HG03521 (cell line): ENCODE measurements around the gene C5.
A peak's percentile ranks its signal among the peaks of the same experiment; 100 is the strongest.

Experiments
- ATAC-seq: cut with Tn5 transposase; IDR thresholded peaks from one replicate; pipeline ENCODE4 v1.9.1; 2021; ENCODE audit warnings: mild to moderate bottlenecking, moderate library complexity; ENCODE audit not compliant: unreplicated experiment

C5 gene

GRCh38 chr9:120944434-120944843 lies 105.6 kb downstream of the C5 start:
- peak; percentile 98 for ATAC-seq

GRCh38 chr9:120942186-120943001 lies 107.7 kb downstream of the C5 start:
- no peak for ATAC-seq

- ATAC-seq = no peak
Measured at GRCh38 chr9:120941046-120941770, 108.9 kb downstream of the C5 start.

- no peak for ATAC-seq
Measured at GRCh38 chr9:120940573-120940972, 109.5 kb downstream of the C5 start.

GRCh38 chr9:120938851-120939250 lies 111.2 kb downstream of the C5 start:
- ATAC-seq = no peak

- ATAC-seq = no peak
Measured at GRCh38 chr9:120937596-120937995, 112.5 kb downstream of the C5 start.

GRCh38 chr9:120937127-120937526 lies 112.9 kb downstream of the C5 start:
- no peak for ATAC-seq

GRCh38 chr9:120936764-120937122 lies 113.3 kb downstream of the C5 start:
- no peak for ATAC-seq

GRCh38 chr9:120936011-120936763 lies 113.9 kb downstream of the C5 start:
- no peak for ATAC-seq

- no peak for ATAC-seq
Measured at GRCh38 chr9:120935383-120935857, 114.7 kb downstream of the C5 start.

GRCh38 chr9:120934281-120934680 lies 115.8 kb downstream of the C5 start:
- no peak for ATAC-seq

GRCh38 chr9:120933310-120934055 lies 116.6 kb downstream of the C5 start:
- ATAC-seq = no peak

GRCh38 chr9:120932086-120932823 lies 117.8 kb downstream of the C5 start:
- no peak for ATAC-seq

- peak; percentile 42 for ATAC-seq
Measured at GRCh38 chr9:120931231-120932085, 118.6 kb downstream of the C5 start.

- ATAC-seq = no peak
Measured at GRCh38 chr9:120929229-120929791, 120.8 kb downstream of the C5 start.

- peak; percentile 44 for ATAC-seq
Measured at GRCh38 chr9:120928483-120929228, 121.4 kb downstream of the C5 start.

GRCh38 chr9:120928015-120928482 lies 122.0 kb downstream of the C5 start:
- no peak for ATAC-seq
